HL-60 (cell line): ENCODE results near the gene SLC51B.

ENCODE experiments used
- GABPA ChIP-seq: IDR thresholded peaks from 2 replicates; pipeline ENCODE4 v1.6.1; 2012; ENCODE audit warnings: low read depth
- POLR2AphosphoS5 ChIP-seq: IDR thresholded peaks from 2 replicates; pipeline ENCODE4 v1.6.1; 2012; ENCODE audit warnings: low read depth
- TF ChIP-seq, protein P1 (sequence below): IDR thresholded peaks from one replicate; pipeline ENCODE4 v1.5.1; 2011; ENCODE audit warnings: low read length, control low read depth, inconsistent platforms; ENCODE audit not compliant: insufficient read depth
- TF ChIP-seq, protein P2 (sequence below): IDR thresholded peaks from 2 replicates; pipeline ENCODE4 v1.6.1; 2012; ENCODE audit warnings: low read depth; ENCODE audit not compliant: insufficient replicate concordance

GRCh38 chr15:64997745-64998375 lies 47.3 kb upstream of the SLC51B start:
- TF ChIP-seq GABPA (no peak), POLR2AphosphoS5 (no peak)
- TF ChIP-seq, protein P1, sequence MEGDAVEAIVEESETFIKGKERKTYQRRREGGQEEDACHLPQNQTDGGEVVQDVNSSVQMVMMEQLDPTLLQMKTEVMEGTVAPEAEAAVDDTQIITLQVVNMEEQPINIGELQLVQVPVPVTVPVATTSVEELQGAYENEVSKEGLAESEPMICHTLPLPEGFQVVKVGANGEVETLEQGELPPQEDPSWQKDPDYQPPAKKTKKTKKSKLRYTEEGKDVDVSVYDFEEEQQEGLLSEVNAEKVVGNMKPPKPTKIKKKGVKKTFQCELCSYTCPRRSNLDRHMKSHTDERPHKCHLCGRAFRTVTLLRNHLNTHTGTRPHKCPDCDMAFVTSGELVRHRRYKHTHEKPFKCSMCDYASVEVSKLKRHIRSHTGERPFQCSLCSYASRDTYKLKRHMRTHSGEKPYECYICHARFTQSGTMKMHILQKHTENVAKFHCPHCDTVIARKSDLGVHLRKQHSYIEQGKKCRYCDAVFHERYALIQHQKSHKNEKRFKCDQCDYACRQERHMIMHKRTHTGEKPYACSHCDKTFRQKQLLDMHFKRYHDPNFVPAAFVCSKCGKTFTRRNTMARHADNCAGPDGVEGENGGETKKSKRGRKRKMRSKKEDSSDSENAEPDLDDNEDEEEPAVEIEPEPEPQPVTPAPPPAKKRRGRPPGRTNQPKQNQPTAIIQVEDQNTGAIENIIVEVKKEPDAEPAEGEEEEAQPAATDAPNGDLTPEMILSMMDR: no peak
- TF ChIP-seq, protein P2, sequence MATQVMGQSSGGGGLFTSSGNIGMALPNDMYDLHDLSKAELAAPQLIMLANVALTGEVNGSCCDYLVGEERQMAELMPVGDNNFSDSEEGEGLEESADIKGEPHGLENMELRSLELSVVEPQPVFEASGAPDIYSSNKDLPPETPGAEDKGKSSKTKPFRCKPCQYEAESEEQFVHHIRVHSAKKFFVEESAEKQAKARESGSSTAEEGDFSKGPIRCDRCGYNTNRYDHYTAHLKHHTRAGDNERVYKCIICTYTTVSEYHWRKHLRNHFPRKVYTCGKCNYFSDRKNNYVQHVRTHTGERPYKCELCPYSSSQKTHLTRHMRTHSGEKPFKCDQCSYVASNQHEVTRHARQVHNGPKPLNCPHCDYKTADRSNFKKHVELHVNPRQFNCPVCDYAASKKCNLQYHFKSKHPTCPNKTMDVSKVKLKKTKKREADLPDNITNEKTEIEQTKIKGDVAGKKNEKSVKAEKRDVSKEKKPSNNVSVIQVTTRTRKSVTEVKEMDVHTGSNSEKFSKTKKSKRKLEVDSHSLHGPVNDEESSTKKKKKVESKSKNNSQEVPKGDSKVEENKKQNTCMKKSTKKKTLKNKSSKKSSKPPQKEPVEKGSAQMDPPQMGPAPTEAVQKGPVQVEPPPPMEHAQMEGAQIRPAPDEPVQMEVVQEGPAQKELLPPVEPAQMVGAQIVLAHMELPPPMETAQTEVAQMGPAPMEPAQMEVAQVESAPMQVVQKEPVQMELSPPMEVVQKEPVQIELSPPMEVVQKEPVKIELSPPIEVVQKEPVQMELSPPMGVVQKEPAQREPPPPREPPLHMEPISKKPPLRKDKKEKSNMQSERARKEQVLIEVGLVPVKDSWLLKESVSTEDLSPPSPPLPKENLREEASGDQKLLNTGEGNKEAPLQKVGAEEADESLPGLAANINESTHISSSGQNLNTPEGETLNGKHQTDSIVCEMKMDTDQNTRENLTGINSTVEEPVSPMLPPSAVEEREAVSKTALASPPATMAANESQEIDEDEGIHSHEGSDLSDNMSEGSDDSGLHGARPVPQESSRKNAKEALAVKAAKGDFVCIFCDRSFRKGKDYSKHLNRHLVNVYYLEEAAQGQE: no peak
